Measurements from ENCODE around the gene MPC2.

DNA sequence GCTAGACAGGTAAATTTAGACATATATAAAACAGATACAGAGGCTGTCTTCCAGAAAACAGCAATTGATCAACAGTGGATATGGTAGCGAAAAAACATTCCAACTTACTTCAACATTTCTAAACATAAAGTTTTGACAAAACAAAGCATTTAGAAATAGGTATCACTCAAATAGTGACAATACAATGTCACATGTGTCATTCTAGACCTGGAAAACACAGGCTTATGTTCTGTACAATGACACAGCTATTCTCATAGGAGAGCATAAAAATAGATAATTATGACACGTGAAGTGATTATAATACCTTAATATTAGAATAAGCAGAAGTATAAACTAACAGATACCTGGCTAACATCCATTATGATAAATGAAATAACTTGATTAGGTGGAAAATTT is 8.4 kb downstream of the MPC2 start:
- TF ChIP-seq CTCF (IDR thresholded peaks at IDR 0.05) (no peak), EP300 (IDR thresholded peaks at IDR 0.05) (no peak), POLR2A (IDR thresholded peaks at IDR 0.05) (no peak), POLR2AphosphoS5 (IDR thresholded peaks at IDR 0.05) (no peak)
